IPS DF 19.7 (cell line): ENCODE data around the gene KRTAP5-1.
"Not testable (repeated sequence)": the region's sequence is repeated elsewhere in the genome, so short reads cannot be mapped to it uniquely, and the experiment has no call there.

Source experiments
- DNase-seq: peaks from one replicate; pipeline ENCODE4 v3.0.0-alpha.2; 2013; ENCODE audit warnings: low read depth, low spot score

KRTAP5-1 gene

GRCh38 chr11:1601663-1602062 lies 16.6 kb upstream of the KRTAP5-1 start:
- DNase-seq = not testable (repeated sequence)

- DNase-seq = no peak
Measured at GRCh38 chr11:1600626-1601025, 15.5 kb upstream of the KRTAP5-1 start.

- no peak for DNase-seq
Measured at GRCh38 chr11:1598816-1599215, 13.7 kb upstream of the KRTAP5-1 start.

GRCh38 chr11:1598406-1598805 lies 13.3 kb upstream of the KRTAP5-1 start:
- not testable (repeated sequence) for DNase-seq

GRCh38 chr11:1597994-1598380 lies 12.9 kb upstream of the KRTAP5-1 start, which contains the start of gene KRTAP5-2:
KRTAP5-2 (minus strand) TSS chr11:1598294; CDS start chr11:1598250, 44 bp downstream.
- no peak for DNase-seq

GRCh38 chr11:1597331-1597993 lies 12.4 kb upstream of the KRTAP5-1 start:
- no peak for DNase-seq

- DNase-seq = not testable (repeated sequence)
Measured at GRCh38 chr11:1596576-1597121, 11.6 kb upstream of the KRTAP5-1 start.

- DNase-seq = not testable (repeated sequence)
Measured at GRCh38 chr11:1595994-1596575, 11.0 kb upstream of the KRTAP5-1 start.

GRCh38 chr11:1592628-1593027 lies 7.5 kb upstream of the KRTAP5-1 start:
- no peak for DNase-seq

GRCh38 chr11:1589996-1590395 lies 4.9 kb upstream of the KRTAP5-1 start:
- DNase-seq = no peak

- not testable (repeated sequence) for DNase-seq
Measured at GRCh38 chr11:1589191-1589963, 4.3 kb upstream of the KRTAP5-1 start.

GRCh38 chr11:1586699-1587098 lies 1.6 kb upstream of the KRTAP5-1 start:
- DNase-seq = no peak

- not testable (repeated sequence) for DNase-seq
Measured at GRCh38 chr11:1582909-1583308, 2.2 kb downstream of the KRTAP5-1 start.

GRCh38 chr11:1581976-1582375 lies 3.1 kb downstream of the KRTAP5-1 start:
- DNase-seq = no peak

- DNase-seq = no peak
Measured at GRCh38 chr11:1576825-1577224, 8.3 kb downstream of the KRTAP5-1 start.

- DNase-seq = not testable (repeated sequence)
Measured at GRCh38 chr11:1575756-1576155, 9.3 kb downstream of the KRTAP5-1 start.

GRCh38 chr11:1574933-1575242 lies 10.2 kb downstream of the KRTAP5-1 start:
- DNase-seq = no peak

- DNase-seq = no peak
Measured at GRCh38 chr11:1574238-1574932, 10.7 kb downstream of the KRTAP5-1 start.

- DNase-seq = no peak
Measured at GRCh38 chr11:1573903-1574237, 11.2 kb downstream of the KRTAP5-1 start.

GRCh38 chr11:1573077-1573902 lies 11.8 kb downstream of the KRTAP5-1 start:
- DNase-seq = no peak
